HCT116 (cell line): ENCODE measurements around the gene MYO16.

Experiments
- CBX3 ChIP-seq: IDR thresholded peaks from 2 replicates; pipeline ENCODE4 v1.6.1; 2012; ENCODE audit warnings: low read depth
- CTCF ChIP-seq, 3 experiments: fragments of 200-600 bp in 1 of 3; sonication (generic) in 1 of 3; IDR thresholded peaks in 2 of 3; conservative IDR thresholded peaks in 1 of 3; 2 replicates each; pipeline ENCODE4 v1.5.1; 2012 to 2017; ENCODE audit warnings: low read depth in 2 of 3, low read length in 2 of 3, antibody characterized with exemption in 1 of 3, borderline replicate concordance in 1 of 3, control low read depth in 1 of 3, mild to moderate bottlenecking in 1 of 3, mixed read lengths in 1 of 3, mixed run types in 1 of 3, moderate library complexity in 1 of 3; ENCODE audit not compliant: insufficient read depth in 1 of 3
- EZH2 ChIP-seq: fragments of 200-600 bp; sonication (generic); IDR thresholded peaks from 2 replicates; pipeline ENCODE4 v1.6.1; 2017; ENCODE audit warnings: antibody characterized with exemption, mixed run types
- EZH2phosphoT487 ChIP-seq: fragments of 200-600 bp; IDR thresholded peaks from 2 replicates; pipeline ENCODE4 v1.6.1; 2018; ENCODE audit warnings: antibody characterized with exemption, borderline replicate concordance
- JUND ChIP-seq: IDR thresholded peaks from 2 replicates; pipeline ENCODE4 v1.6.1; 2012
- MAX ChIP-seq: IDR thresholded peaks from 2 replicates; pipeline ENCODE4 v1.6.1; 2012
- POLR2A ChIP-seq: IDR thresholded peaks from 2 replicates; pipeline ENCODE4 v1.7.0; 2011; ENCODE audit warnings: borderline replicate concordance; ENCODE audit not compliant: insufficient read depth, insufficient read length; ENCODE audit errors: extremely low read depth
- POLR2AphosphoS5 ChIP-seq: IDR thresholded peaks from 2 replicates; pipeline ENCODE4 v1.6.1; 2011; ENCODE audit warnings: mild to moderate bottlenecking, low read depth, low read length, moderate library complexity
- RAD21 ChIP-seq: IDR thresholded peaks from 2 replicates; pipeline ENCODE4 v1.6.1; 2012; ENCODE audit warnings: low read depth, mild to moderate bottlenecking
- REST ChIP-seq: IDR thresholded peaks from 2 replicates; pipeline ENCODE4 v1.6.1; 2012; ENCODE audit warnings: low read depth
- YY1 ChIP-seq: IDR thresholded peaks from 2 replicates; pipeline ENCODE4 v1.6.1; 2011; ENCODE audit warnings: low read length, low read depth, moderate library complexity, mild to moderate bottlenecking; ENCODE audit not compliant: insufficient replicate concordance; ENCODE audit errors: extremely low read depth
- ZFX ChIP-seq: fragments of 450-650 bp; IDR thresholded peaks from 2 replicates; pipeline ENCODE4 v1.6.1; 2017
- ZNF274 ChIP-seq: fragments of 200-500 bp; sonication (Bioruptor generic); IDR thresholded peaks from 2 replicates; pipeline ENCODE4 v1.6.1; 2014; ENCODE audit warnings: mild to moderate bottlenecking, low read depth, low read length, inconsistent platforms

GRCh38 chr13:108656742-108657141 is 27.3 kb downstream of the MYO16 start:
- TF ChIP-seq ZNF274 (no peak), CTCF (IDR thresholded peaks at IDR 0.05 in 2 of 3, conservative IDR thresholded peaks at IDR 0.05 in 1 of 3; ENCODE audit: borderline replicate concordance in 1 of 3, insufficient read depth in 1 of 3, low read depth in 2 of 3, low read length in 2 of 3) (no peak), MAX (no peak), EZH2 (no peak), RAD21 (no peak), EZH2phosphoT487 (no peak), CBX3 (no peak), POLR2A (no peak), POLR2AphosphoS5 (no peak), JUND (no peak), REST (no peak), YY1 (no peak), ZFX (no peak)
